ENCODE data around the gene DUOX1. TPM values are rescaled to one million over a fixed set of nuclear protein-coding genes. Genes with fewer than 3 reads are reported as not detected.
A peak's percentile ranks its signal among the peaks of the same experiment; 100 is the strongest.

The DUOX1 gene
- total and polyA plus RNA-seq, 9 of the 15 experiments (the other 6 are each of a cell fraction or from before 2014, with no cell fraction given): 0.01 to 0.22 (median 0.01) TPM; not detected in 6

GRCh38 chr15:45200001-45200798 is 70.4 kb downstream of the DUOX1 start (continued):
- TF ChIP-seq ZNF518B (CRISPR knock-in tag; IDR thresholded peaks at IDR 0.05): no peak
- TF ChIP-seq SMARCA5 (IDR thresholded peaks at IDR 0.05): no peak; the same call in 1 of the 2 replicates
- TF ChIP-seq ZNF311 (CRISPR knock-in tag; IDR thresholded peaks at IDR 0.05): no peak
- no peak for TF ChIP-seq COPS2 (conservative IDR thresholded peaks at IDR 0.05)
- no peak for TF ChIP-seq CHCHD3 (CRISPR knock-in tag; IDR thresholded peaks at IDR 0.05)
- TF ChIP-seq JUND (IDR thresholded peaks at IDR 0.05; ENCODE audit: borderline replicate concordance, low read depth, low read length): peak; percentile 77
- TF ChIP-seq JUND (tag; IDR thresholded peaks at IDR 0.05; ENCODE audit: borderline replicate concordance, low read depth, low read length): peak; percentile 55; the same call in 1 of the 3 replicates
- no peak for TF ChIP-seq ATF6 (CRISPR knock-in tag; IDR thresholded peaks at IDR 0.05)
- peak; percentile 62; the same call in 1 of the 2 replicates for TF ChIP-seq TOE1 (IDR thresholded peaks at IDR 0.05; ENCODE audit: borderline replicate concordance)
- no peak for TF ChIP-seq TOE1 (CRISPR knock-in tag; IDR thresholded peaks at IDR 0.05; ENCODE audit: borderline replicate concordance, low read depth)
- TF ChIP-seq DACH1 (IDR thresholded peaks at IDR 0.05; ENCODE audit: partially characterized antibody): no peak
- TF ChIP-seq CLOCK (CRISPR knock-in tag; IDR thresholded peaks at IDR 0.05; ENCODE audit: borderline replicate concordance): no peak
- no peak for TF ChIP-seq MCM5 (IDR thresholded peaks at IDR 0.05; ENCODE audit: low read depth)
- TF ChIP-seq GTF3C2 (IDR thresholded peaks at IDR 0.05; ENCODE audit: borderline replicate concordance, extremely low read depth, insufficient read length): peak; percentile 95
